GM21360 (cell line): ENCODE data around the gene KCNQ4.

Source experiments
- ATAC-seq: cut with Tn5 transposase; IDR thresholded peaks from one replicate; pipeline ENCODE4 v1.9.1; 2021; ENCODE audit warnings: mild to moderate bottlenecking, moderate library complexity; ENCODE audit not compliant: unreplicated experiment

Gene KCNQ4

DNA sequence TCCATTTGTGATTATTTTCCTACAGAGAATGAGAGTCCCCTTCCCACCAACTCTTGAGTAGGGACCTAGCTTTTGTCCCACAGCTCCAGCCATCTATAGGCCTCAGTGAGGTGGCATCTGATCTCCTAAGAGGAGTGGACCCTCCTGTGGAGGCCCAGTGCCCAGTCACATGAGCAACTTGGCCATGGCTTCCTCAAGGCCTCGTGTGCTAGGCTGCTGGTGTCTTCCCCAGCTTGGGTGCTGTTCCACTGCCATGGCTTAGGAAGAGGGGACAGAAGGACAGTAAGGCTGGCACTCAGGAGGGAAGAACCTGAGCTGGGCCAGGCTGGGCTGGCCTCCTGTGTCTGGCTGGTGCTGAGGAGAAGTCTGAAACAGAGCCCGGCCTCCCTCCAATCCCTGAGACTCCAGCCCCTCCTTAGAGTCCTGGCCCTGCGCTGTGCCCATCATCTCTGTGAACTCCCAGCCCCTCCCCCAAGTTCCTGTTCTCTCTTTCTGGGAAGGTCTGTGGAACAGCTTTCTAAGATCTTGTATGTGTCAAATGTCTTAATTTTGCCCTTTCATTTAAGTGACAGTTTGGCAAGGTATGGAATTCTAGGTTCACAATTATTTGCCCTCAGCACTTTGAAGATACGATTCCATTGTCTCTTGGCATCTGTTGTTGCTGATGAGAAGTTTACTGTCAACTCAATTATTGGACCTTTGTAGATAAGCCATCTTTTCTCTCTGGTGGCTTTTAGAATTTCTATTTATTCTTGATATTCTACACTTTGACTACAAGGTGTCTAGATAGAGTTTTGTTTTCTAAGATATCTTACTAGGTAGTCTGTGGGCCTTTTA is 7.1 kb upstream of the KCNQ4 start:
- ATAC-seq, result no peak

DNA sequence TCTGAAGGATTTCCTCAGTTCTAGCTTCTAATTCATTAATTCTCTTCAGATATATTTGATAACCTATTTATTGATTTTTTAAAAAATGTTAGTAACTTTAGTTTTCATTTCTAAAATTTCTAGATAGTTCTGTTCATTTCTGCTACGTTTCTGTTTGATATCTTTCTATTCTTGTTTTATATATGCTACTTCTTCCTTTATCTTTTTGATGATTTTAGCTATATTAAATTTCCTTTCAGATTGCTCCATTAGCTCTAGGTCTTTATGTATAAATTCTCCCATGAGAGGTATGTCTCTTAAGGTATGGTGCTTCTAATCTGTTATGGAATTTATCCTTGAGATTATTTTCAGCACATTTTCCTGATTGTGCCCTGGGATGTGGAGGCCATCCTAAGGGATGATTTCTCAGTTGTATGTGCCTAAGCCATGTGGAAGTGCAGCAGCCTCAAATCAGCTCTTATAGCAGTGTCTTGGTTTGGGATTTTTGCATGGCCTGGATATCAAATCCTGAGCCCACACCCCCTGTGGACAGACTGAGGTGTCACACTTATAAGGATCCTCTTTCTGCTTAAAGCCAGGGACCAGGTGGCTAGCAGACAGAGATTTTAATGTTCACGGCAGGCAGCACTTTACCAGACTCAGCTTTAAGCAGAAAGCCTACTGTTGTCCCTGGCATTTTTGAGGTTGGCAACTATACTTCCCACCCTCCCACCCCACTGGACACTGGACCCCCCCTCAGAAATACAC is 6.2 kb upstream of the KCNQ4 start:
- no peak for ATAC-seq

DNA sequence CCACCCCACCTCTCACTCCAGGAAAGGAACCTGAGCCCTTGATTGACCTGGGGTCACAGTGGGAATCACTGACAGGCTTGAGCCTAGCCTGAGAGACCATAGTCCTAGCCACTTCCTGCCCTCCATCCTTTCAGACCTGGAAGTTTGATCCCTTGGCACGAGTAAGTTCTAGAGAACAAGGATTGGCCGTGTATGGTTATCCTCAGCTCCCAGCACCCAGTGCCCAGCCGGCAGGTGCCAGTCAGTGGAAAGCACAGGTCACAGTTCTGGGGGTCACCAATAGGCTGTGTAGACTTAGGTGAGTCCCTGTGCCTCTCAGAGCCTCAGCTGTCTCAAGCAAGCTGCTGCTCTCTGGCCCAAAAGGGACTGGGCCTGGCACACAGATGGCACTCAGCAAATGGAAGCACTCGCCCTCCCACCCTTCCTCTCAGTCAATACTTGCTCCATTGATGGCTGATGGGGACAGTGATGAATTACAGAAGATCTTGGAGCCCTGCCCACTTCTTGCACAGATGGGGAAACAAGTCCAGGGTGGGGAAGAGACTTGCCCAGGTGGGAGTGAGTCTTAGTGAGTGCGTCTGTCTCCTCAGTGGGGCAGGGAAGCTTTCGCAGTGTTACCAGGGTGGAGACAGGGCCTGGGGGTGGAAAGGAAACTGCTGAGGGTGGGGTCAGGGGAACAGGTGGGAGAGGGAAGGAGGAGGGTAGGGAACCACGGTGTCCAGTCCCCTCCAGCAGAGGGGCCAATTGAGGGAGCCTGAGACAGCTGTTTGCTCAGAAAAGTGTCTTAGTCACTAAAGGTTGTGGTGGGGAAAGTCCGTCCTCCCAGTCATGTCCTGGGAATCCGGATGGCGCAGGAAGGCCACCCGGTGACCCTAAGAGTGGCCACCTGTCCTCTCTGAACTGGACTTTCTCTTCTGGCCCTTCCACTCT is 2.6 kb upstream of the KCNQ4 start:
- no peak for ATAC-seq

DNA sequence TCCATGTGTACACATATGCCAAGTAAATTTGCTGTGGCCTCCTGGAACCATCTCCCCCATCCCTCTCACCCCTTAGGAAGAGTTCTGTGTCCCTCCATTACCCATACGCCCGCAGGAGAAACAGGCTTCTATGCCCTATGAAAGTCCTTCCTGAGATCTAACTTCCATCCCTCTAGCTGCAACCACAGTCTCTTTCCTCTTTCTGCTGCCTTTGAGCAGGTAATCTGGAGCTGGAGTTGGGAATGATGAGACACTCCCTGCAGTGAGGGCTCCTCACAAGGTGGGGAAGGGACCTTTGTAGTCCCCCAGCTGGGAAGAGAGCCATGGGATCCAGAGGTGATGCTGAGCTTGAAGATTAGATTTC is 2.0 kb upstream of the KCNQ4 start:
- no peak for ATAC-seq

DNA sequence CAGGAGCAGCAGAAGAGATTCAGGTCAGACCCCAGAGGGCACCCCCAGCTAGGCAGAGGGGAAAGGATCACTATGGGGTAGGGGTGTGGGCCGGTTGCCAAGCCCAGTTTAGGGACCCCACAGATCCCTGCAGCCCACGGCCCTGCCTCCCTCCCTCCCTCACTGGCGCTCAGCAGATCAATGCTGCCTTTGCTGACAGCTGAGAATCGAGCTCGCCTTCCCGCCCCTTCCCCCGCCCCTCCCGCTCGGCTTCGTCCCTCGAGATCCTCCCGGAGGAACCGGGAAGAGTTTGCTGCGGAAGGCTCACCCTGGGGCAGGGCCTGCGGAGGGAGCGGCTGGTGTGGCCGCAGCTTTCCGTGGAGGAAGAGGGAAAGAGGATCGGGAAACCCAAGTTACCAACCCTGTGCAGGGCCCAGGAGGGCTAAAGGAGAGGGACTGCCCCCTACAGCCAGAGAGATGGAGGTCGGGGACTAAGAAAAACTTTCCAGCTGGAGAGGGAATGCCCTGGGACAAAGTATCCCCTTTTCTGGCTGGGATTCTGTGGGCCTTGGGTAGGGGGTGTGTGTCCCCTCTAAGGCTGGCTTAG is 1.1 kb upstream of the KCNQ4 start:
- no peak for ATAC-seq

DNA sequence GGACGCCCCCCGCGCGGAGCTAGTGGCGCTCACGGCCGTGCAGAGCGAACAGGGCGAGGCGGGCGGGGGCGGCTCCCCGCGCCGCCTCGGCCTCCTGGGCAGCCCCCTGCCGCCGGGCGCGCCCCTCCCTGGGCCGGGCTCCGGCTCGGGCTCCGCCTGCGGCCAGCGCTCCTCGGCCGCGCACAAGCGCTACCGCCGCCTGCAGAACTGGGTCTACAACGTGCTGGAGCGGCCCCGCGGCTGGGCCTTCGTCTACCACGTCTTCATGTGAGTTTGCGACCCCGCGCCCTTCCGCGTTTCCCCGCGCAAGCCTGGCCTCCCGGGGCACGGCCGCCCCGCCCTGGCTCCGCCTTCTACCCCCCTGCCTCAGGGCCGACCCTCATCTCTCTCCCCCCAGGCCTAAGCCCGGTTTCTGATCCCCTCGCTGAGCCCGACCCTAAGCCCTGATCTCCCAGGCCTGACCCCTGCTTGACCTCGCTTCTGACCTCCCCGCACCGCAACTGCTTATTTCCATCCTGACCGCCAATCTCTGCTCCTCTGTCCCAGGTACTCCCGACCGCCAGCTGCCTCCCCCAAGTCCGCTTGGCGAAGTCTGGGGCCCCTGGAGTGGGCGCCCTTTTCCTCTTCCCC is 669 bp downstream of the KCNQ4 start:
- no peak for ATAC-seq

DNA sequence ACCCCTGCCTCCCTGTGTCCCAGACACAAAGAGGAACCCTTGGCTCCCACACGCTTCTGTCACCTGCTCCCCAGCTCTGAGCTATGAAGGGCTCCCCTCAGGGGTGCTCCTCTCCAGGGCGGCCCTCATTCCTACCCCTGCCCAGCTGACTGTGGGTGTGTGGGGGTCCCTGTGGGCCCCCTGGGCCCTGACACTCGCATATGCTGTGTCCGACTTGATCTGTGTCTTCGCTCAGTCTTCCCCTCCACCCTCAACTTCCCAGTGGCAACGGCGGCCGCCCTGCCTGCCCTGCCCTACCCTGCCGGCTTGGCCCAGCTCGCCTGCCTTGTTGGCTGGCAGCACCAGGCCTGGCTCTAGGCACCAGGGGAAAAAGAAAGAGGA is 1.2 kb downstream of the KCNQ4 start:
- ATAC-seq, result no peak

DNA sequence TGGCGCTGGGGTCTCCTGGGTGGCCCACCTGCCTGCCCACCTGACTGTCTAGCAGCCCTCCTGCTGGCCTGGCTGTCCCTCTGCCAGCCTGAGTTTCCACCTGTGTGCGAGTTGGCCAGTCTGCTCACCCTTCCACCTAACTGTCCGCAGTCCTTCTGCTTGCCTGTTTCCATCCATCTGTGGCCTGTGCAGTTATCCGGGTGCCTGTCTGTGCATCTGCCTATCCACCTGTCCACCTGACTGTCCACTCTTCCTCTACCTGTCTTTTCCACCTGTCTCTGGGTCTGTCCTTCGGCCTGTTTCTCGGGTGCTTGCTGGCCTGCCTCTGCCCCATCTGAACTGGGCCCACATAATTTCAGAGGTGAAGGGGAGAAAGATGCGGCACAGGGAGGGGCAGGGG is 1.9 kb downstream of the KCNQ4 start:
- no peak for ATAC-seq

DNA sequence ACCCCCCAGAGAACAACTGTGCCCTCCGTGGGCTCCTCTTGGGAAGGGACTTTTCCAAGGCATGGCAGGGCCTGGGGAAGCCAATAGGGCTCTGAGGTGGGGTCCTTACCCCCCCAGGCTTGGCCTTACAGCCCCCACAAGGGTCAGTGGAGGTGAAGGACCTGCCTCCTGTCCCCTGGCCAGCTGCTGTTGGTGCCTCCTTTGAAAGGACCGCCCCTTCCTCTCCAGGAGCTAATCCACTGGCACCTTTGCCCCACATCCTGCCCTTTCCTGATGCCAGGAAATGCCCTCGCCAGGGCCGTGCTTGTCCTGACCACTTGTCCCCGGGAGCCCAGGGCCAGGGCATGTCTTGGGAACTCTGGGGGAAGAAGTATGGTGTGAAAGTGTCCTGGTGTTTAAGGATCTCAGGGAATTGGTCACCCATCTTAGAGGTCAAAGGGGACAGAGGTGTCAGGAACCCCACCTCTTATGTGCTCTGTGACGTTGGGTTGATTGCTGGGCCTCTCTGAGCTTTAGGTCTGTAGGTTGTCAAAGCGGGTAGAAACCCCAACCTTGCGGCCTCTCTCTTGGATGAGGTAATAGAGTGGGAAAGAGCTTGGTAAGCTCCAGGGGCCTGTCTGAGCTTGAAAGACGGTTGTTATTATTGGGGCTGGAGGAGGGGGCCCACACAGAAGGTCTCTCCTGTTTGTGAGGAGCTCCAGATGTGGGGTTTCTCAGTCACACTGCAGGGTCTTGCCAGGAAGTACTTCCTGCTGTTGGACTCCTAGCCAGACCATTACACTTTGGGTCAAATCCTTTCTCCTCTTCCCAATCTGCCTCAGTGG is 2.8 kb downstream of the KCNQ4 start:
- no peak for ATAC-seq

DNA sequence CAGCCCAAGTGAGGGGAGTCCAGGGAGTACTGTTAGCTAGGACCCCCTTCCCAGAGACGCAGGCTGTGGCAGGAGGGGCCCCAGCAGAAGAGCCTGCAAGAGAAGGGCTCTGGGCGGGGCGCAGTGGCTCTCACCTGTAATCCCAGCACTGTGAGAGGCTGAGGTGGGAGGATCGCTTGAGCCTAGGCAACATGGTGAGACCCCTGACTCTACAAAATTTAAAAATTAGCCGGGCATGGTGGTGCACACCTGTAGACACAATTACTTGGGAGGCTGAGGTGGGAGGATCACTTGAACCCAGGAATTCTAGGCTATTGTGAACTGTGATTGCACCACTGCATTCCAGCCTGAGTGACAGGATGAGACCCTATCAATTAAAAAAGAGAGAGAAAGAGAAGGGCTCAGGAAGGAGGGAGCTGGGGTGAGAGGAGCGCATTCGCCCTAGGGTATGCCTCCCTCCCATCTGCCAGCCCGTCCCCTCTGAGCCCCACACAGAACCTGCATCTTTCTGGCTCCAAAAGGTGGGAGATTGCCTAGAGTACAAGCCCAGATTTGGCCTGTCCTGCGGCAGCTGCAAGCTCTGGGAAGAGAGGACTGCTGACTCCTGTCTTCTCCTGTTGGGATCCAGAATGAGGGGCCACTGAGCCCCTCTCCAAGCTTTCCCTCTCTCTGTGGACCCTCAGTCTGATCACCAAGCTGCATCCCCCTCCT is 3.6 kb downstream of the KCNQ4 start:
- no peak for ATAC-seq

DNA sequence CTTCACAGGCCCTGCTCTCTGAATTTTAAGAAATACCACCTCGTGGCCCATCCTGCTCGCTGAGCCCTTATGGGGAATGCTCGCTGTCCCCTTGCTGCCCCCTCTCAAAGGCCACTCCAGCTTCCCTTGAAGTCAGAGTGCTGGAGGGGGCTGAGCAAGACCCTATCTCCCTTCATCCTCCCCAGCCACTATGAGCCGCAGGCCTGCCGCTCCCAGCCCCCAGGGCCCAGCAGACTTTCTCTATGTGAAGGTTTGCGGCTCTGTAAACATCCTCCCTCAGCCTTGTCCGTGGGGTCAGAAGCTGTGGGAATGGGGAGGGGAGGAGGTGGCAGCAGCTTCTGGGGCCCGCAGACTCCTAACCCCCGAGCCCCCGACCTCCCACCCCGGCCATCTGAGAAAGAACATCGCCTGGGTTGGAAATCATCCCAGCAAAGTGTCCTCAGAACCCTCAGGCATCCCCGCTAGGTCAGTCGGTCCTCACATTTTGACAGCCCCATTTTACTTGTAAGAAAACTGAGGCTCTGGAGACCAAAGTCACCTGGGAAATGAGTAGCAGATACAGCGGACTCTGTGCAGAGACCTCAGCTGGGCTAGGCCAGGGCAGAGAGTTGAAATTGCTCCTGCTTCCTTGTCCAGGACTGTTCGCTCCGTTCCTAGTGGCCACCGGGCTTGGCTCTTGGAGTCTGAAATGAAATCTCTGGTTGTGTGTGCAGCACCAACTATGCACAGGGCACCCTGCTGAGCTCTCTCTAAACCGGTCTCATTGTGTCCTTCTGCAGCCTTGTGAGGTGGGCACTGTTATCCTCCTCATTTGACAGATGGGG is 4.4 kb downstream of the KCNQ4 start:
- no peak for ATAC-seq

DNA sequence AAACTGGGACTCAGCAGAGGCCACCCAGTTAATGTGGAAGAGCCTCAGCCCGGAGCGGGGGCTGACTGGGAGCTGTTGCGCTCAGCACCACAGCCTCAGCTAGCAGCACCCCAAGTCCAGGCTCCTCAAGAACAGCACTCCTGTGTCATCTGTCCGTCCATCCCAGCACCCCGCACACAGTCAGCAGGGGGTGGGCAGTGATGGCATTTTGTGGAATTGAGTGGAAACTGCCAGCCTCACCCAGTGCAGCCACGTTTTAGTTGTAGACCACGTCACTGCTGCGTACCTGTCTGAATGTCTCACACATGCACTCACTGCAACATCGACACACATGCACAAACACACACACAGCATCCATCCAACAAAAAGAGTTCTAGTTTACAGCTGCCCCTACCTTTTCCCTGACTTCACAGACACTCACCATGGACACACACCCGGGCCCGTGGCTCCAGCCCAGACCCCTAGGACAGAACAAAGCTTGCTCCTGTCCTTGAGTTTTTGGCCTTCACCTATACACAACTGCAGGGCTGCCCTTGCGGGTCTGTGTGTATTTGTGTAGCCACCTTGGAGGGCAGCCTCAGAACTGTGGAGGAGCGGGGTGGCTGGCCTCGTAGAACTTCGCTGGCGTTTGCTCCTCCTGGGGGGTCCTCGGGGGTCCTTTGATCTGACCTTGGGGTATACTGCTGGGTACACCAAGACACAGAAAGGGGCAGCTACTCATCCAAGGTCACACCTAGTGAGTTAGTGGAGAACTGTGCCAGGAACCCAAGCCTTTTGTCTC is 5.2 kb downstream of the KCNQ4 start:
- no peak for ATAC-seq

DNA sequence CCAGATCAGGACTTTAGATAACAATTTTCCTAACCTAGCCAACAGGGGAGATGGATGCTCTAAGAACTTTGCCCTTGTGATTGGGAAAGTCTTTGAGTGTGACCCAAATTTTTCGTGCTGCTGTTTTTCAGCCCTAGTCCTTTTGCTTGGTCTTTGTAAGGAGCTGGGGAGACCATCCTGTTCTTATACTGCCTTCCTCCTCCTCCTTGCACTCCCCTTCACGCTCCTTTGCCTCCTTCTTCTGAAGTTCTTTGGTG is 5.7 kb downstream of the KCNQ4 start:
- no peak for ATAC-seq

DNA sequence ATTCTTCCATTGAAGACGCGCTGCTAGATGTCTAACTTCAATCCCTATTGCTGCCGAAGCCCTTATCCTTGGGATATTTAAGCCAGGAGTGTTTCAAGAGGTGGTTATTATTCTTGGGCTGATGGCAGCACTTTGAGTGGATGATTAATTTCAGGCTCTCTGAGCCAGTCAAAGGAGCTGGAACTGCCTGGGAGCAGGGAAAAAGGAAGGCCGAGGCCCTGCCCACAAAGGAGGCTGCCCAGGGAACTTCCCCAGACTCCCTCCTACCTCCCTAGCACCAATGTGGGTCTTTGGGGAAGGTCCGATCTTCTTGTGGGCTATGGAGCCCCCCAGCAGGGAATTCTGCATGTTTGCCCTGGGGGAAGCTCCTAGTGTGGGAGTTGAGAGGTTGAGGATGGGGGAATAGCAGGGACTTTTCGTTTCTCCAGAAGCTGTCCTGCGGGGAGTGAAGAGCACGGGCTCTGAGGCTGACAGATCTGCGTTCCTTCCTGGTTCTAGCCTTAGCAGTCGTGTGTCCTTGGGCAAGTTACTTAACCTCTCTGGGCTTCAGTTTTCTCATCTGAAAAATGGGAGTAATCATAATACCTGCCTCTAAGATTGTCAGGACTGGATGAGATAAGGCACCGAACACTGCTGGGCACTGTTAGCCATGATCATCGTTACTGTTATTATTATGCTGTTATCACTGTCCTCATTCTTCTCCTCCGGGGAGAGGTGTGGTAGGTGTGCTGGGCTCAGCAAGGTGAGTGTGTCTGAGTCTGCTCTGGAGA is 6.3 kb downstream of the KCNQ4 start:
- no peak for ATAC-seq

DNA sequence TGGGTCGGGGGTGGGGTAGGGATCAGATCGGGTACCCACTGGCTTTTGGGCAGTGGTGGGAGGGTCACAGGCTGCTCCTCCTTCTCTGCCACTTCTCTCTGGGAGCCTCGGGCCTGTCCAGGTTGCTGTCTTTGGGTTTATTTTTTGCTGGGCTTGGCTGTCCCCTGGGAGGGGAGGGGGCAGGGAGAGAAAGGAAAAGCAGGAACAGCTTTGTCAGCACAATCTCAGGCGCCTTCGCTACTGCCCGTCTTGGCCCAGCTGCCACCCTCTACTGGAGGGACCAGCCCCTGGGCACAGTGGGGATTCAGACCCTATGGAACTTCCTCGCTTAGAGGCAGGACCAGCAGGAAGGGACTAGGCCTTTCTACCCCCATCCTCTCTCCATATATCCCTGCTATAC is 8.4 kb downstream of the KCNQ4 start:
- no peak for ATAC-seq

DNA sequence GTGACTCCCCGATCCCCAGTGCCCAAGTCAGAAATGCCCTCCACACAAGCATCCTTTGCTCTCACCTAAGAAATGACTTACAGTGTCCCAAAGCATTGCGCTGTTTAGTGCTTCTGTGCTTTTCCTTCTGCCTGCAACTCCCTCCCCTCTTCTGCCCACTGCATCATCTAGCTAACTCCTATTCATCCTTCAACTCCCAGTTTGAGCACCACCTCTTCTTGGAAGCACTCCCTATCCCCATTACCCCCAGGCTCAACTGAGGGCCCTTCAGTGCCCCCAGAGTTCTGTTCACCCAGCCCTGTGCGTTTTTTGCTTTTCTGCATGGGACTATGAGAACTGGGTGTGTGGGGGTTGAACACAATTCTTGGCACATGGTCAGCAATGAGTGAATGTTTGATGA is 10.0 kb downstream of the KCNQ4 start:
- ATAC-seq, result no peak

DNA sequence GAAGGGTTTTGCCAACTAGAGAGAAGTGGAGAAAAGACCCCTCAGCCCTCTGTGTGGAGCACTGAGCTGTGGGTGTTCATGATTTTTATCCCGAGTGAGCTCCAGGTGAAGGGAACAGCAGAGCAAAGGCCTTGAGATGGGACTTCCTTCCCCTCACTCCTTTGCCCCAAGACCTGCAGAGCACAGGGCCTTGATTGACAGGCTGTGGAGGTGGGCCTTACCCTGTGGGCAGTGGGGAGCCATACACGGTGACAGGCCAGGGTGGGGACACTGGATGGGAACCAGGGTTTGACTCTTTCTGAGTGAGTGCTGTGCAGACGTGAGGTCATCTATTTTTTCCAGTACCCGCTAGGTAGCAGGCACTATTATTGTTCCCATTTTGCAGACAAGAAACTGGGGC is 10.5 kb downstream of the KCNQ4 start:
- ATAC-seq, result no peak
